ENCODE measurements around the gene SH3PXD2A.

DNA sequence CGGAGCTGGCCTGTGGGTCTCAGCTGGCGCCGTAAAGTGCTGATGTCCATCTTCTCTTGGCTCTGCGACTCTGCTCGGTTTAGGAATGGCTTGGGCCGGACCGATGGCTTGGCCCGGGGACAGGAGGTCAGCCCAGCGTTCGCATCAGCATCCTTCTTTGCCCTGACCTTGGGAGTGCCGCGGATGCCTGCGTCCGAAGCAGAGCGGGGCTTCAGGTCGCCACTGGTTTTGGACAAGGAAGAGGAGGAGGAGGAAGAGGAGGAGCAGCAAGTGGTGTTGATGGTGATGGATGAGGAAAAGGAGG is 252.6 kb downstream of the SH3PXD2A start:
- no peak for TF ChIP-seq POLR2A (IDR thresholded peaks at IDR 0.05)
- TF ChIP-seq, protein P1, sequence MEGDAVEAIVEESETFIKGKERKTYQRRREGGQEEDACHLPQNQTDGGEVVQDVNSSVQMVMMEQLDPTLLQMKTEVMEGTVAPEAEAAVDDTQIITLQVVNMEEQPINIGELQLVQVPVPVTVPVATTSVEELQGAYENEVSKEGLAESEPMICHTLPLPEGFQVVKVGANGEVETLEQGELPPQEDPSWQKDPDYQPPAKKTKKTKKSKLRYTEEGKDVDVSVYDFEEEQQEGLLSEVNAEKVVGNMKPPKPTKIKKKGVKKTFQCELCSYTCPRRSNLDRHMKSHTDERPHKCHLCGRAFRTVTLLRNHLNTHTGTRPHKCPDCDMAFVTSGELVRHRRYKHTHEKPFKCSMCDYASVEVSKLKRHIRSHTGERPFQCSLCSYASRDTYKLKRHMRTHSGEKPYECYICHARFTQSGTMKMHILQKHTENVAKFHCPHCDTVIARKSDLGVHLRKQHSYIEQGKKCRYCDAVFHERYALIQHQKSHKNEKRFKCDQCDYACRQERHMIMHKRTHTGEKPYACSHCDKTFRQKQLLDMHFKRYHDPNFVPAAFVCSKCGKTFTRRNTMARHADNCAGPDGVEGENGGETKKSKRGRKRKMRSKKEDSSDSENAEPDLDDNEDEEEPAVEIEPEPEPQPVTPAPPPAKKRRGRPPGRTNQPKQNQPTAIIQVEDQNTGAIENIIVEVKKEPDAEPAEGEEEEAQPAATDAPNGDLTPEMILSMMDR (IDR thresholded peaks at IDR 0.05), result no peak

All from Peyer's patch (tissue), 4 donors.